Measurements from ENCODE around the gene KDM5A.

DNA sequence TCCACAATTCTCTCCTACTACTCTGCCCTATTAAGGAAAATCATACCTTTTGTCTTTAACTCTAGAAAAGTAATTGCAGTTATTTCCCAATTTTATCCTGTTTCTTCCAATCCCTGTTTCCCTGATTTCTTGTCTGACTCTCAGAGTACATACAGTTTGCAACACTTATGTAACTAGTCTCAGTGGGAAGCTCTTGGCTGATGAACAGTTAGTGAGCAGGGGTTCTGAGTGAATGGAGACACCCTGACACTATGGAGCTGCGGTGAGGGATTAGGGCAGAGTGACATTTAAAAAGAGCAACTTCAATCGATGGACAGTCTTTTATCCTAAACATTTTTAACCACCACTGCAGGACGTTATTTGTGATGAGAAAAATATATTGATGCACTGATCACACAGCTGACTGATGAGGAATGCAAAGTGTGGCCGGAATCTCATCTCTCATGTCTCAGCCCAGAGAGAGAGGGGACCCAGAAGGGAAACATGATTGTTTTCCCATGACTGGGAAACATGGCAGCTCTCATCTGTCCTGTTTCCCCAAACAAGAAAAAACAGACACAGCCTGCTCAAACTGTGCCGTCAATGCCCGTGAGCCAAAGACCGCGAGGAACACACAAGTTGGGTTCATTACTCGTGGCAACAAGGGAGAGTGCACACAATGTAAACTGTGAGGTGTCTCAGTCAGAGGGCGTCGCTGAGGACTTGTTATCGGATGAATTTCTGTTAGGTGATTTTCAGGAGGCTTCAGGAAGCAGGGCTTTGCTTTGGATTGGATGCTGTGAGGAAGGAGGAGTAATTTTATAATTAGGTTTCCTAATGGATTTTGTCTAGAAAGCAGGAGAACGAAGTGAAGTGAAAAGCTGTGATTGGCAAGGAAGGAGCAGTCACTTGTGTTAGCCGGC, 121.3 kb downstream of the KDM5A start:
- TF ChIP-seq, protein P1, sequence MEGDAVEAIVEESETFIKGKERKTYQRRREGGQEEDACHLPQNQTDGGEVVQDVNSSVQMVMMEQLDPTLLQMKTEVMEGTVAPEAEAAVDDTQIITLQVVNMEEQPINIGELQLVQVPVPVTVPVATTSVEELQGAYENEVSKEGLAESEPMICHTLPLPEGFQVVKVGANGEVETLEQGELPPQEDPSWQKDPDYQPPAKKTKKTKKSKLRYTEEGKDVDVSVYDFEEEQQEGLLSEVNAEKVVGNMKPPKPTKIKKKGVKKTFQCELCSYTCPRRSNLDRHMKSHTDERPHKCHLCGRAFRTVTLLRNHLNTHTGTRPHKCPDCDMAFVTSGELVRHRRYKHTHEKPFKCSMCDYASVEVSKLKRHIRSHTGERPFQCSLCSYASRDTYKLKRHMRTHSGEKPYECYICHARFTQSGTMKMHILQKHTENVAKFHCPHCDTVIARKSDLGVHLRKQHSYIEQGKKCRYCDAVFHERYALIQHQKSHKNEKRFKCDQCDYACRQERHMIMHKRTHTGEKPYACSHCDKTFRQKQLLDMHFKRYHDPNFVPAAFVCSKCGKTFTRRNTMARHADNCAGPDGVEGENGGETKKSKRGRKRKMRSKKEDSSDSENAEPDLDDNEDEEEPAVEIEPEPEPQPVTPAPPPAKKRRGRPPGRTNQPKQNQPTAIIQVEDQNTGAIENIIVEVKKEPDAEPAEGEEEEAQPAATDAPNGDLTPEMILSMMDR (IDR thresholded peaks at IDR 0.05) = no peak
- no peak for TF ChIP-seq POLR2A (IDR thresholded peaks at IDR 0.05)

Measured in vagina (tissue), 2 donors.